Kidney (tissue), 11 donors: ENCODE measurements around the gene RASA4. TPM values are rescaled to one million over a fixed set of nuclear protein-coding genes. Genes with fewer than 3 reads are reported as not detected.
"Not testable (repeated sequence)": the region's sequence is repeated elsewhere in the genome, so short reads cannot be mapped to it uniquely, and the experiment has no call there.

Experiments used
- DNase-seq, 5 donors: peaks; one replicate each; pipeline ENCODE4 v3.0.0-alpha.2; 2013 to 2020
- FAIRE-seq: peaks from 2 replicates; lab custom pipeline; 2012; peaks lifted over from hg19 to GRCh38; lab: Jason Lieb, UNC
- H3K27ac ChIP-seq, 2 donors: one replicate each; pipeline ENCODE4 v1.7.0; 2013; ENCODE audit warnings: low read depth in 2 of 2, low read length in 2 of 2, inconsistent platforms in 1 of 2
- H3K27me3 ChIP-seq: one replicate; pipeline ENCODE4 v1.7.1; 2013; ENCODE audit warnings: low read length, inconsistent platforms; ENCODE audit not compliant: control insufficient read depth, insufficient read depth
- H3K36me3 ChIP-seq, 3 donors: one replicate each; pipeline versions ENCODE4 v1.7.0 to v1.7.1; 2013; ENCODE audit warnings: low read length in 3 of 3, control low read depth in 1 of 3, inconsistent platforms in 1 of 3; ENCODE audit not compliant: insufficient read depth in 3 of 3, control insufficient read depth in 2 of 3
- H3K4me1 ChIP-seq, 3 donors: one replicate each; pipeline versions ENCODE4 v1.7.0 to v1.7.1; 2013; ENCODE audit warnings: low read length in 3 of 3, inconsistent platforms in 1 of 3, low read depth in 1 of 3; ENCODE audit not compliant: control insufficient read depth in 2 of 3, insufficient read depth in 2 of 3
- H3K4me3 ChIP-seq, 3 donors: one replicate each; pipeline versions ENCODE4 v1.7.0 to v1.8.1; 2013; ENCODE audit warnings: low read length in 3 of 3, control low read depth in 1 of 3, inconsistent platforms in 1 of 3
- H3K9ac ChIP-seq, 3 donors: one replicate each; pipeline versions ENCODE4 v1.7.0 to v1.7.1; 2013; ENCODE audit warnings: low read length in 3 of 3, control low read depth in 1 of 3, inconsistent platforms in 1 of 3
- H3K9me3 ChIP-seq, 3 donors: one replicate each; pipeline versions ENCODE4 v1.7.0 to v1.7.1; 2013; ENCODE audit warnings: low read length in 3 of 3, control low read depth in 1 of 3, inconsistent platforms in 1 of 3; ENCODE audit not compliant: control insufficient read depth in 2 of 3, insufficient read depth in 1 of 3
- intact Hi-C: fragments of 100-400 bp; cut with DNase I; formaldehyde crosslinking; loops from one replicate; pipeline ENCODE4 v1.11.1; 2022
- polyA plus RNA-seq: library from polyadenylated mRNA; stranded (reverse); fragments of 350-450 nt; fragmentation: Illumina TruSeq; extraction: RNeasy Lipid Tissue Mini Kit (QIAGEN cat#74804); gene quantifications from one replicate; pipeline ENCODE4 v1.2.3, GENCODE V29; 2014; ENCODE audit warnings: low read depth, low replicate concordance; ENCODE audit not compliant: insufficient read depth
- total RNA-seq: library from RNA; stranded (reverse); fragmentation: NEBNext Ultra II Directional; extraction: Animal tissue kit (Norgen Biotek cat#: 25700); gene quantifications from one replicate; pipeline ENCODE4 v1.2.1, GENCODE V29; 2021
- donor health status: control.
- donor health status: control.
- donor health status: DM: yes; HTN: yes; CAD: no.
- donor health status: Normal renal cell carcinoma (clear cell type).

The RASA4 gene
- total and polyA plus RNA-seq, 2 donors from 2014 or later, result 47.0 to 63.3 TPM

DNA sequence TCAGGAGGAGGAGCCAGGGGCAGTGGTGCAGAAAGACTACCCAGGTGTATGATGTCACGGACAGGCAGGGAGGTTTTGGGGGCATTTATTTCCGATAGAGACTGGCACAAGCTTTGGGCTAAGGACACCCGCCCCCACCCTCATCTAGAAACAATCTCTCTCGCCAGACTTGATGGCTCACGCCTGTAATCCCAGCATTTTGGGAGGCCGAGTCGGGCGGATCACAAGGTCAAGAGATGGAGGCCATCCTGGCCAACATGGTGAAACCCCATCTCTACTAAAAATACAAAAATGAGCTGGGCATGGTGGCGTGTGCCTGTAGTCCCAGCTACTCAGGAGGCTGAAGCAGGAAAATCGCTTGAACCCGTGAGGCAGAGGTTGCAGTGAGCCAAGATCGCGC is 20.4 kb upstream of the RASA4 start:
- DNase-seq, H3K9me3 ChIP-seq, intact Hi-C loops, H3K4me3 ChIP-seq, H3K27me3 ChIP-seq, FAIRE-seq, H3K27ac ChIP-seq, H3K9ac ChIP-seq, H3K36me3 ChIP-seq, H3K4me1 ChIP-seq: not testable (repeated sequence)

DNA sequence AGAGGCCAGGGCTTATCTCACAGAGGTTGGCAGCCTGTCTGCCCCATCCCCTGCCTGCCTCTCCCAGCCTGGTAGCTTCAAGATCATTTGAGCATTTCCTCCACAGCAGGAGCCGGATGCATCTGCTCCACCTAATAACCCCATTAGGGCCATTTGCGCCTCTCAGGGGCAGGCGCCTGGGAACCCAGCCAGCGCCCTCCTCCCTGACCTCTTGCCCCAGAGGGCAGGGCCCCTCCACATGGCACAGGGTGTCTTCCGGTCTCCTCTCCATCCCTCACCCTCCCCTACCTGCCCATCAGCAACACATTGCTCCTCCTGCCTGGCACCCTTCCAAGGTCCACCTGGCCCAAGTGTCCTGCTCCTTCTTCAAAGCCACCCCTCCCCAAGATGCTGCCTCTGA is 18.8 kb upstream of the RASA4 start:
- H3K4me1 ChIP-seq, FAIRE-seq, H3K27ac ChIP-seq, intact Hi-C loops, DNase-seq, H3K27me3 ChIP-seq, H3K36me3 ChIP-seq, H3K4me3 ChIP-seq, H3K9ac ChIP-seq, H3K9me3 ChIP-seq: not testable (repeated sequence)

DNA sequence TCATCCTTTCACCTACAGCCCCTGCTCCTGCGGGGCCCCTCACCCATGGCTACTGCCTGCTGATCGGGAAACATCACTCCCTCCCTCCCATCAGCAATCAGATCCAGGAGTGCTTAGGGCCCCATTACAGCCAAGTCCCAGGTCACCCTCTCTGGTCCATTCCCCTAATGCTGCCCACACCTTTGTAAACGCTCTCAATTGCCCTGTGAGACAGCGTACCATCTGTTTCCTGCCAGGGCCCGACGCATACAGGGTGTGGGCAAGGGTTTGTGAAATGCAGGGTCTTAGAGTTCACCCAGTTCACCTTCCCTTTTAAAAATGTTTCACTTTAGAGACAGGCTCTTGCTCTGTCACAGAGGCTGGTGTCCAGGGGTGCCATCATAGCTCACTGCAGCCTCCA is 17.7 kb upstream of the RASA4 start:
- FAIRE-seq, H3K4me1 ChIP-seq, H3K27me3 ChIP-seq, H3K9ac ChIP-seq, H3K9me3 ChIP-seq, H3K4me3 ChIP-seq, H3K36me3 ChIP-seq, intact Hi-C loops, H3K27ac ChIP-seq: not testable (repeated sequence)
- peak in 1 of 5 donors; percentile 40 for DNase-seq

DNA sequence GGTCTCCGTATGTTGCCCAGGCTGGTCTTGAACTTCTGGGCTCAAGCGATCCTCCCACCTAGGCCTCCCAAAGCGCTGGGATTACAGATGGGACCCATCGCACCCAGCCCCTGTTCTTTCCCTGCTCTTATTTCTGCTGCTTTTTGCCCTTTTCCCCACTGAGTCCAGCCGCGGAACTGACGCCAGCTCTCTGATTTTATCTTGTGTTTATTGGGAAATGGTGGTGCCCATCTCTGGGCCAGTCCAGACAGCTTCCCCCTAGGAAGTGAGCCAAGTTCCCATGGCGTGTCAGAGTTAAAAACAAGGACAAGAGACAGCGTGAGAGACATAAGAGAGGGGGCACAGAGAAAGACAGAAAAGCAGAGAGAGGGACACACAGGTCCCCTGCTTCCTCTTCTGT is 14.1 kb upstream of the RASA4 start:
- H3K4me3 ChIP-seq, H3K27ac ChIP-seq, H3K4me1 ChIP-seq, H3K27me3 ChIP-seq, intact Hi-C loops, H3K9me3 ChIP-seq, H3K36me3 ChIP-seq, FAIRE-seq, H3K9ac ChIP-seq: not testable (repeated sequence)
- peak in 1 of 5 donors; percentile 29 for DNase-seq

DNA sequence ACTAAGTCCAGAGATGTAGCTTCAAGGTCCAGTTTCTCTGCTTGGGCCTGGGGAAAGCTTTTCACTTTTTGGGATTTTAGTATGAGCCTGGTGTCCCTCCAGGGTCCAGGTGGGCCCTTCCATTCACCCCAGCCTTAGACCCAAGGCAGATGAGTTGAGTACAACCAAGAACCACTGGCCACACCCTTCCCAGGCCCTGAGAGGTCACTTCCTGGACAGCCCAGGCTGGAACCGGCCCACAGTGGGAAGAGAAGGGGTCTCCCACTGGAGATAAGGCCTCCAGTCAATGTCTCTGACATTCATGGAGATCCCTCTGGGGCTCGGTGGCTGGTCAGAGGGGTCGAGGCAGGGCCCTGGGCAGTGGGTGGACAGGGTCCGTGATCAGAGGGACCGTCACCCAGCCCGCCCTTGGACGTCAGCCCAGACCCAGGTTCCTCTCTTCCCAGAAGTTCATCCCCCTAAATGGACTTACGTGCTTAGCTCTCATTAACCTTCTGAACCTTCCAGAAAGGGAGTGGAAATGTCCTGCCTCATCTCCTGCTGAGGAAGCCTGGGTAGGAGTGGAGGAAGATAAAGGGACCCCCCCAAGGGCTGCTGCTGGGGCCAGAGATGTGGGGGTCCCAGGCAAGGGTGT is 10.8 kb upstream of the RASA4 start:
- H3K27me3 ChIP-seq, H3K27ac ChIP-seq, H3K4me3 ChIP-seq, FAIRE-seq, H3K9me3 ChIP-seq, H3K4me1 ChIP-seq, intact Hi-C loops, H3K9ac ChIP-seq, DNase-seq, H3K36me3 ChIP-seq: not testable (repeated sequence)

DNA sequence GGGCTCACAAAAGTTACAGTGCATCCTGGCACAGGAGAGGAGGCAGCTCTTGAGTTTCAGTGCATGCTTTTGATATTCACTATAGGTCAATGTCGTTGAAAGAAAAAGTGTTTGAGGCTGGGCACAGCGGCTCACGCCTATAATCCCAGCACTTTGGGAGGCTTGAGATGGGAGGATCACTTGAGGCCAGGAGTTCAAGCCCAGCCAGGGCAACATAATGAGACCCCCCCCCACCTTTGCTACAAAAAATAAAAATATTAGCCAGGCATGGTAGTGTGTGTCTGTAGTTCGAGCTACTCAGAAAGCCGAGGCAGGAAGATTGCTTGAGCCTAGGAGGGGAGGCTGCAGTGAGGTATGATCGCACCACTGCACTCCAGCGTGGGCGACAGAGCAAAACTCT is 1.6 kb upstream of the RASA4 start:
- H3K4me3 ChIP-seq, H3K27ac ChIP-seq, intact Hi-C loops, FAIRE-seq, H3K9ac ChIP-seq, H3K27me3 ChIP-seq, H3K9me3 ChIP-seq, H3K36me3 ChIP-seq, H3K4me1 ChIP-seq: not testable (repeated sequence)
- DNase-seq, result peak in 2 of 5 donors; percentile 0 to 40

DNA sequence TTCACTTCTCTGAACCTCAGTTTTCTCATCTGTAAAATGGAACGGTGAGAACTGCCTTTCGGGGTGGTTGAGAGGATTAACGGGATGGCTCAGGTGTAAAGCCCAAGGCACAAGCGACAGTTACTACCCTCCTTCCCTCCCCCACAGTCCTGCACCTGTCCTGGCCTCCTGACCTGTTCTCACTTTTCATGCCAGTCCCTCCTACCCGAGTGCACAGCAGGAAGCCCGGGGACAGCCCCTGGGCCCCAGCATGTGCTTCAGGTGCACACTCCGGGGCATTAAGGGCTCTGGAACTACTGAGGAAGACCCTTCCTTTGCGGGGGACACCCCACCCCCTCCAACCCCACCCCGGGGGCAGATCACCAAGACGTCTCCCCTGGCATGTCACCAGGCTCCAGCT is 626 bp downstream of the RASA4 start:
- intact Hi-C loops, DNase-seq, FAIRE-seq, H3K36me3 ChIP-seq, H3K9me3 ChIP-seq, H3K27me3 ChIP-seq, H3K4me1 ChIP-seq, H3K9ac ChIP-seq, H3K4me3 ChIP-seq, H3K27ac ChIP-seq: not testable (repeated sequence)

DNA sequence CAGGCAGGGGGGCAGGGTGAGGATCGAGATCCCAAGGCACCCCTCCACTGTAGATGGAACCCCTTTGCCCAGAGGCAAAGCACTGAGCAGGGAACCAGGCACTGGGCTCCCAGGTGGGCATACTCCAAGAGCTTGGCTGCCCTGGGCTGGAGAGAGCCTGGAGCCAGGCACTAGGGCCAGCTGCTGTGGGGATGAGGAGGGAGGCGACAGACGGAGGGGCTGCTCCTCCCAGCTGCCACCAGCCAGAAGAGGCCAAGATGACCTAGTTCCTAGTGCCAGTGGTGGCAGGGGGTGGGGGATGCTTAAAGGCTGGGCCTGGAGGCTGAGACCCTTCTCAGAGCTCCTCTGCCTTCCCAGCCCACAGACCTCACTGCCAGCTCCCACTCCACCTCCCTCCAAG is 1.7 kb downstream of the RASA4 start:
- H3K4me3 ChIP-seq, H3K4me1 ChIP-seq, H3K9ac ChIP-seq, DNase-seq, H3K36me3 ChIP-seq, H3K27ac ChIP-seq, FAIRE-seq, intact Hi-C loops, H3K27me3 ChIP-seq, H3K9me3 ChIP-seq: not testable (repeated sequence)
